ENCODE data around the gene CHST11.

DNA sequence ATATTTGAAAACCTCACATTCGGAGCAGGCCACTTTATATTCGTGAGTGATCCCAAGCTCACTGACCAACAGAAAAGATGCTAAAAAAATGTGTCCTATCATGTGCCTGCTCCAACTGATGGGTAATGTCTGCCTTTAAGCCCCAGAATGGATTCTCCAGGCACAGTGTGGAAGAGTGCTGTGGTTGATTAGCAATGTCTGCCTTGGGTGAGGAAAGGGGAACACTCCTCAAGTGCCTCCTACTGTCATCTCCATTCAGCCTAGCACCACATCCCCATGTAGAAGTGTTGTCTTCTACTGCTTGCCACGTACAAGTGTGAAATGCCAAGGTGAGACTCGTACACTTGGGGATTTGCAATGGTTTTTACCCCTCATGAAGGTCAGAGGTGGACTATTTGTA is 302.0 kb downstream of the CHST11 start:
- TF ChIP-seq YY1 (IDR thresholded peaks at IDR 0.05; ENCODE audit: insufficient read depth, insufficient read length) (no peak), ZNF274 (IDR thresholded peaks at IDR 0.05; ENCODE audit: low read depth, low read length) (no peak), SUZ12 (IDR thresholded peaks at IDR 0.05; ENCODE audit: extremely low read depth, insufficient read depth, insufficient read length) (no peak)

All from NT2/D1 (cell line).